Middle frontal gyrus (tissue), 1 donor: ENCODE results near the gene RCC1.
"Not testable (repeated sequence)": the region's sequence is repeated elsewhere in the genome, so short reads cannot be mapped to it uniquely, and the experiment has no call there.

ENCODE experiments used
- DNase-seq: peaks from one replicate; pipeline ENCODE4 v3.0.0-alpha.2; 2015; ENCODE audit warnings: low spot score; ENCODE audit errors: extremely low spot score

RCC1 gene

GRCh38 chr1:28505406-28506187 is at the start of gene RCC1:
RCC1 (plus strand) TSS chr1:28506043; CDS start chr1:28529867, 23,824 bp downstream.
- DNase-seq: peak; percentile 97

GRCh38 chr1:28456078-28456477 is 49.8 kb upstream of the RCC1 start:
- DNase-seq: no peak

GRCh38 chr1:28457678-28458077 is 48.2 kb upstream of the RCC1 start:
- no peak for DNase-seq

GRCh38 chr1:28458237-28459228 is 47.3 kb upstream of the RCC1 start:
- no peak for DNase-seq

GRCh38 chr1:28466226-28466778 is 39.5 kb upstream of the RCC1 start:
- DNase-seq: no peak

- DNase-seq: no peak
Measured at GRCh38 chr1:28470146-28470545, 35.7 kb upstream of the RCC1 start.

GRCh38 chr1:28479497-28479896 is 26.3 kb upstream of the RCC1 start:
- DNase-seq: not testable (repeated sequence)

- no peak for DNase-seq
Measured at GRCh38 chr1:28480308-28480707, 25.5 kb upstream of the RCC1 start.

- no peak for DNase-seq
Measured at GRCh38 chr1:28482138-28482537, 23.7 kb upstream of the RCC1 start.

GRCh38 chr1:28482702-28483101 is 23.1 kb upstream of the RCC1 start:
- DNase-seq: no peak

GRCh38 chr1:28494737-28495136 is 11.1 kb upstream of the RCC1 start:
- no peak for DNase-seq

GRCh38 chr1:28499553-28499952 is 6.3 kb upstream of the RCC1 start:
- no peak for DNase-seq

- no peak for DNase-seq
Measured at GRCh38 chr1:28501925-28502324, 3.9 kb upstream of the RCC1 start.

- DNase-seq: no peak
Measured at GRCh38 chr1:28503117-28503516, 2.7 kb upstream of the RCC1 start.

GRCh38 chr1:28506907-28507246 is 1.0 kb downstream of the RCC1 start:
- no peak for DNase-seq

GRCh38 chr1:28507247-28507645 is 1.4 kb downstream of the RCC1 start:
- no peak for DNase-seq

- DNase-seq: no peak
Measured at GRCh38 chr1:28507646-28508434, 2.0 kb downstream of the RCC1 start.

- no peak for DNase-seq
Measured at GRCh38 chr1:28508435-28508754, 2.6 kb downstream of the RCC1 start.

GRCh38 chr1:28509705-28510272 is 3.9 kb downstream of the RCC1 start:
- DNase-seq: no peak

- DNase-seq: no peak
Measured at GRCh38 chr1:28510273-28510969, 4.6 kb downstream of the RCC1 start.
